HEK293 (cell line): ENCODE results near the gene CCDC74A.
"Not testable (repeated sequence)": the region's sequence is repeated elsewhere in the genome, so short reads cannot be mapped to it uniquely, and the experiment has no call there.

Experiments
- CTCF ChIA-PET: fragments of 350-600 bp; formaldehyde crosslinking; extraction: SDS; loops from one replicate; lab custom pipeline; 2021; ENCODE audit warnings: antibody characterized with exemption; lab: Yijun Ruan, JAX
- POLR2A ChIA-PET: fragments of 300-600 bp; formaldehyde crosslinking; extraction: SDS; loops from one replicate; lab custom pipeline; 2020; ENCODE audit warnings: antibody characterized with exemption, inconsistent platforms; lab: Yijun Ruan, JAX
- H3K27ac ChIP-seq: fragments of 200-500 bp; sonication (Bioruptor generic); 2 replicates; pipeline ENCODE4 v1.5.1; 2014; ENCODE audit warnings: low read depth, low read length, control low read depth, inconsistent platforms; ENCODE audit errors: extremely low read depth
- H3K36me3 ChIP-seq, 2 experiments: fragments of 200-500 bp in 1 of 2; sonication (Bioruptor generic) in 1 of 2; 1 replicate in 1 of 2; 2 replicates in 1 of 2; pipeline ENCODE4 v1.5.1; 2014 to 2017; ENCODE audit warnings: inconsistent platforms in 2 of 2, low read length in 2 of 2; ENCODE audit not compliant: control insufficient read depth in 2 of 2, insufficient read depth in 1 of 2
- H3K4me1 ChIP-seq: fragments of 200-500 bp; sonication (Bioruptor generic); 2 replicates; pipeline ENCODE4 v1.5.1; 2014; ENCODE audit warnings: mild to moderate bottlenecking, low read length, inconsistent platforms; ENCODE audit not compliant: control insufficient read depth, insufficient read depth
- H3K4me3 ChIP-seq: 2 replicates; pipeline ENCODE4 v1.5.1; 2011; ENCODE audit warnings: low read depth, mild to moderate bottlenecking, control low read depth, low read length, moderate library complexity
- H3K9me3 ChIP-seq: fragments of 200-500 bp; sonication (Bioruptor generic); 2 replicates; pipeline ENCODE4 v1.5.1; 2014; ENCODE audit warnings: low read depth, low read length, inconsistent platforms; ENCODE audit not compliant: control insufficient read depth, insufficient read depth
- HOXC10 ChIP-seq: sonication (generic); formaldehyde crosslinking; IDR thresholded peaks from 2 replicates; pipeline ENCODE4 v1.8.1; 2023; ENCODE audit warnings: mild to moderate bottlenecking, missing genetic modification reagents
- KLF1 ChIP-seq: fragments of 450-650 bp; formaldehyde crosslinking; IDR thresholded peaks from 2 replicates; pipeline ENCODE4 v1.5.1; 2016; ENCODE audit warnings: missing biosample characterization, missing genetic modification characterization
- MZF1 ChIP-seq: fragments of 450-650 bp; formaldehyde crosslinking; IDR thresholded peaks from 2 replicates; pipeline ENCODE4 v1.5.1; 2017; ENCODE audit warnings: missing biosample characterization, missing genetic modification characterization, borderline replicate concordance
- OSR2 ChIP-seq: fragments of 450-650 bp; formaldehyde crosslinking; IDR thresholded peaks from 2 replicates; pipeline ENCODE4 v1.5.1; 2016; ENCODE audit warnings: missing biosample characterization, missing genetic modification characterization
- ZNF121 ChIP-seq: fragments of 450-650 bp; formaldehyde crosslinking; IDR thresholded peaks from 2 replicates; pipeline ENCODE4 v1.5.1; 2016; ENCODE audit warnings: missing biosample characterization, missing genetic modification characterization
- ZNF140 ChIP-seq: fragments of 450-650 bp; formaldehyde crosslinking; IDR thresholded peaks from 2 replicates; pipeline ENCODE4 v1.5.1; 2016; ENCODE audit warnings: missing biosample characterization, missing genetic modification characterization
- ZNF335 ChIP-seq: fragments of 450-650 bp; formaldehyde crosslinking; conservative IDR thresholded peaks from 2 replicates; pipeline ENCODE4 v1.5.1; 2016; ENCODE audit warnings: missing biosample characterization, missing genetic modification characterization
- TF ChIP-seq, protein P1 (sequence below): fragments of 450-650 bp; formaldehyde crosslinking; IDR thresholded peaks from 2 replicates; pipeline ENCODE4 v1.5.1; 2016; ENCODE audit warnings: missing biosample characterization, missing genetic modification characterization

Gene CCDC74A

DNA sequence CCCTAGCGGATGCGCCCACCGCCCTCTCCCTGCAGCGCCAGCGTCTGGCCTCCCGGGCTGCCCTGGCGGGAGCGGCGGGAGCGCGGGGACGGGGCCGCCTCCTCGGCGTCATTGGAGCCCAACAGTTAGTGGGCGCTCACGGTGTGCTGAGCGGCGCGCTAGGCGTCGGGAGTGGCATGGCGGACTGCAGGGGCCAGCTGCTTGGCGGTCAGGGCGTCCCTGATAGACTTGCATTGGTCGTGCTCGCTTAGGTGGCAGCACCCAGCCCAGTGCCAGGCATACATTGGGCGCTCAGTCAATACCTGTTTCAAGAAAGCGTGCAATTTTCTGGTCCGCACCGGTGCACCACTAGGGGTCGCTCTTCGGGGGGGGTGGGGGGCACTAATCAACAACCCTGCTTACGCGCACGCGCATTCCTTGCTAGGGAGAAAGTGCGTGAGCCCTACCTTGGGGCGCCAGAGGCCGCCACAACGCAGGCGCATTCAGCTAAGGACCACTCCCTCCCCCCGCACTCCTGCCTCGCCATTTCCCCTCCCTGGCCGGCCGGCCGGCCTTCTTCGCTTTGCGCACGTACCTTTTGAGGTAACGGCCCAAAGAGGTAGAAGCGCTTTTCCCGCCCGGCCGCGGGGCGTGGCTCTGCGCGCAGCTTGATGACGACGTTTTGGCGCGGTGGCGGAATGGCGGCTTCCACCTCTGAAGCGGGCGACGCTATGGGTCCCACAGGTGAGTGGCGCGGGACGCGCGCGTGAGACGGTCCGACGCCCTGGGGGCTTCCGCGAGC is 35.1 kb upstream of the CCDC74A start (continued):
- TF ChIP-seq ZNF121 (tag by site-specific recombination) (0 out of 2 replicates have a peak, but pooled peaks have one; percentile 32), KLF1 (tag by site-specific recombination) (peak; percentile 74), ZNF335 (tag by site-specific recombination) (peak; percentile 56)

DNA sequence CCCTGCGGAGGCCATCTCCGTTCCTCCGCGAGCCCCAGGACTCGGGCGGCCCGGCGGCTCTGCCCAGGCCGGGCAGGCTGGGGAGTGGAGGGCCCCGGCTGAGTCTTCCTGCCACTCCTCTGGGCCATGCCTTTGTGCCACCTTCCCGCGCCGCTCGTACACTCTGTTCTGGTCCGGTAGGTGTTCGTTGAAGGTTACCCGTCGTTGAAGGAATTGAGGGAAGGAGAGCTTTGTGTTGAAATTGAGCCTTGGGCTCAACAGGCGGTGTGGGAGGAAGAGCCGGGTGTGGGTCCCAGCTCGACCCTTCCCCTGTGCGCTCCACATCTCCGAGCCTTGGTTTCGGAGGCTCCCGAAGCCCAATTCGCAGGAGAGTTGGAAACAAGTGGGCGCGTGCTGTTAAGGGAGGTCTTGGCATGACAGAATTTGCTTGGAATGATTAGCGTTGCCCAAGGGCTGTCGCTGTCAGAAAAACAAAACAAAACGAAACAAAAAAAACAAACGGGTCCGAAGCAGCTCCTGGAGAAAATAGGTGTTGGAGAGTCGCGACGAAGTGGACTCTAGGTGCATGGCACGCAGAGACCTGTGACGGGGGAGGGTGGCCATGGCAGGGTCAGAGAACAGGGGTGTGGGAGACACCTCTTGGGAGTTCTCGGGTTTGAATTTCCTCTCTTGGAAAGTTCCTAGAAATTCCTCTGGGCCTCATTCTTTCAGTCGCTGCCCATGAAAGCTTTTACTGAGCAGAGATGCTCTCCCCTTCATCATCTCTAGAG is 34.3 kb upstream of the CCDC74A start:
- H3K4me1 ChIP-seq = 0 out of 2 replicates have a peak, but pooled peaks cover 2% of the 10 kb centered on the region
- no peaks in the 10 kb centered on the region for H3K9me3 ChIP-seq
- TF ChIP-seq HOXC10 (no peak), OSR2 (tag by site-specific recombination) (no peak), ZNF140 (tag by site-specific recombination) (no peak), MZF1 (tag by site-specific recombination) (no peak)
- TF ChIP-seq, protein P1, sequence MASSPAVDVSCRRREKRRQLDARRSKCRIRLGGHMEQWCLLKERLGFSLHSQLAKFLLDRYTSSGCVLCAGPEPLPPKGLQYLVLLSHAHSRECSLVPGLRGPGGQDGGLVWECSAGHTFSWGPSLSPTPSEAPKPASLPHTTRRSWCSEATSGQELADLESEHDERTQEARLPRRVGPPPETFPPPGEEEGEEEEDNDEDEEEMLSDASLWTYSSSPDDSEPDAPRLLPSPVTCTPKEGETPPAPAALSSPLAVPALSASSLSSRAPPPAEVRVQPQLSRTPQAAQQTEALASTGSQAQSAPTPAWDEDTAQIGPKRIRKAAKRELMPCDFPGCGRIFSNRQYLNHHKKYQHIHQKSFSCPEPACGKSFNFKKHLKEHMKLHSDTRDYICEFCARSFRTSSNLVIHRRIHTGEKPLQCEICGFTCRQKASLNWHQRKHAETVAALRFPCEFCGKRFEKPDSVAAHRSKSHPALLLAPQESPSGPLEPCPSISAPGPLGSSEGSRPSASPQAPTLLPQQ (tag by site-specific recombination) = 0 out of 2 replicates have a peak, but pooled peaks have one; percentile 3
- TF ChIP-seq, all 188 proteins: peak for 1
- Histone ChIP-seq H3K27ac (peak overlapping the region; percentile 88), H3K4me3 (peak overlapping the region; percentile 51), H3K36me3 (peaks cover 0 to 43% of the 10 kb centered on the region in 2 experiments; a peak in 2 of 3 replicates)
- ChIA-PET CTCF (interaction anchor here (0.6 to 2.5 kb wide), 13 partner anchors 9 to 392 kb away, joined by 3 to 16 read pairs (median 3); partner anchors contain the start of gene CCDC74A), POLR2A (interaction anchor here (0.9 to 1.3 kb wide), 3 partner anchors 9 to 189 kb away, joined by 3 to 6 read pairs (median 5); no protein-coding TSS in a partner anchor)

DNA sequence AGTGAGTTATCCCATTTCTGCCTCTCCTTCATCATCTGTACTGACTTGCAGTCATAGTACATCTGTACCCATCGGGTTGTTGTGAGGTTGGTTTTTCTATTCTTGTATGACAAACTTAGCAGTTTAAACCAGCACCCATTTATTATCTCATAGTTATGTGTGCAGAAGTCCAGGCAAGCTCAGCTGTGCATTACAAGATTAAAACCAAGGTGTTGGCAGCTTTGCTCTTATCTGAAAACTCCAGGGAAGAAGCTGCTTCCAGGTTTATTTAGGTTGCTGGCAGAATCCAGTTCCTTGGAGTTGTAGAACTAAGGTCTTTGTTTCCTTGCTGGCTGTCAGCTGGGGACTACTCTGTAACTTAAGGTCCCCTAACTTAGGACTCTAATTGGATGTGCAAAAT is 32.2 kb upstream of the CCDC74A start:
- H3K9me3 ChIP-seq, POLR2A ChIA-PET, H3K4me1 ChIP-seq, H3K4me3 ChIP-seq, H3K27ac ChIP-seq: not testable (repeated sequence)
- H3K36me3 ChIP-seq = peaks cover 3 to 48% of the 10 kb centered on the region in 2 experiments; a peak in 1 of 3 replicates
- CTCF ChIA-PET = interaction anchor here (0.6 to 1.9 kb wide), 2 partner anchors 82 to 1007 kb away, joined by 3 to 7 read pairs; no protein-coding TSS in a partner anchor

DNA sequence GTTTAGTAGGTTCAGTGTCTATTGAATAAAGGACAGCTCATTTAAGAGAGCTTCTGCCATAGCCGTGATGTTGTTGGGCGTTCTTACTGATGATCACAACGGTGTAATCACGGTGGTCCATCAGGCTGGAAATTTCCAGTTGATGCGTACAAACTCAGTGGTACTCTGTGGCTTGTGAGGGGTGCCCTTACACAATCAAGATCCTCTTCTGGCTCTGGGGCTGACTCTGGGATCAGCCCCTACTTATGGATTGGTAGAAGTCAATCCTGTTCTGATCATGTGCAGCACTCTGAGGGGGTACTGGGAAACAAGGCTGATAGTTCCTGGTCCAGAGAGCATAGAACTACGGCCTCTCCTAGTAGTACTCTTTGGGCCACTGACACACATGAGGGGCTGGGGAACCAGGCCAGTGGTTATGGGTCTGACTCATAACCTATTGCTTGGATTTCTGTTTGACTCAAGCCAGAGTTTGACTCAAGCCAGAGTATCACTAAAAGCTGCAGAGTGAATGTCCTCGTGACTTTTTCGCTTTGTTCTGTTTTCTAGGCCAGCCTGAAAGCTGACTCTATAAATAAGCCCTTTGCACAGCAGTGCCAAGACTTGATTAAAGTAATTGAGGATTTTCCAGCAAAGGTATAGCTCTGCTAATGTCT is 29.2 kb upstream of the CCDC74A start:
- H3K36me3 ChIP-seq = peaks cover 17 to 75% of the 10 kb centered on the region in 2 experiments; a peak in 2 of 3 replicates
- H3K4me3 ChIP-seq, H3K27ac ChIP-seq, CTCF ChIA-PET, H3K4me1 ChIP-seq, H3K9me3 ChIP-seq, POLR2A ChIA-PET: not testable (repeated sequence)

DNA sequence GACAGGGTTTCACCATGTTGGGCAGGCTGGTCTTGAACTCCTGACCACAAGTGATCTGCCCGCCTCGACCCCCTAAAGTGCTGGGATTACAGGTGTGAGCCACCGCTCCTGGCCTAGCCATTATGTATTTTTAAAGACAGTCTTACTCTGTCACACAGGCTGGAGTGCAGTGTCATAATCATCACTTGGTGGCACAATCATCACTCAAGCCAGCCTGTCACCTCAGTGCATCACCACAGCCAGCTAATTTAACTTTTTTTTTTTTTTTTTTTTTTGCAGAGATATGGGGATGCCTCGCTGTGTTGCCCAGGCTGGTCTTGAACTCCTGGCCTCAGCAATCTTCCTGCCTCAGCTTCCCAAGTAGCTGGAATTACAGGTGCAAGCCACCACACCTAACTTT is 24.1 kb upstream of the CCDC74A start:
- H3K4me1 ChIP-seq, H3K4me3 ChIP-seq, H3K9me3 ChIP-seq, H3K27ac ChIP-seq, POLR2A ChIA-PET: not testable (repeated sequence)
- H3K36me3 ChIP-seq = peaks cover 40 to 98% of the 10 kb centered on the region in 2 experiments; a peak in 2 of 3 replicates
- CTCF ChIA-PET = interaction anchor here (1.3 kb wide), 1 partner anchor 10 kb away, joined by 6 read pairs; no protein-coding TSS in a partner anchor

DNA sequence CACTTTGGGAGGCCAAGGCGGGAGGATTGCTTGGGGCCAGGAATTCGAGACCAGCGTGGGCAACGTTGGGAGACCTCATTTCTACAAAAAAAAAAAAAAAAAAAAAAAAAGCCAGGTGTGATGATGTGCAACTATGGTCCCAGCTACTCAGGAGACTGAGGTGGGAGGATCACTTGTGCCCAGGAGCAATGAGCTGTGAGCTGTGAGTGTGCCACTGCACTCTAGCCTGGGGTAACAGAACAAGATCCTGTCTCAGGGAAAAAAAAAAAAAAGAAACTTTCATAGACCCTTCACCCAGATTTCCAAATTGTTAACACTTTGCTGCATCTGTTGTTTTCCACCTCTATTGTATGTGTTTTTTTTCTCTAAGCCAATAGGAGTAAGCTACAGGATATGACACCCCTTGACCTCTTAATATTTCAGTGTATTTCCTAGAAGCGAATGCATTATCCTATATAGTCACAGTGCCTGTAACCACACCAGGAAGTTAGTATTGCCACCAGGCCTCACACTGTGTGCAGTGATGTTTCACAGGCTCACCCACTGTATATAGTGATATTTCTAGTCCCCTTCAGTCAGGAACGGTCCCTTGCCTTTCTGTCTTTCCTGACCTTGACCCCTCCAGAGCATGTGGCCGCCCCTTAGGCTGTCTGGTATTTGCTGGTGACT is 23.5 kb upstream of the CCDC74A start:
- H3K36me3 ChIP-seq = peaks cover 37 to 98% of the 10 kb centered on the region in 2 experiments; a peak in 2 of 3 replicates

More for the DNA sequence above, 23.5 kb upstream of the CCDC74A start:
- POLR2A ChIA-PET, CTCF ChIA-PET, H3K9me3 ChIP-seq, H3K27ac ChIP-seq, H3K4me3 ChIP-seq, H3K4me1 ChIP-seq: not testable (repeated sequence)
